VCaP (cell line): ENCODE data around the gene EDEM1.

Experiments used
- H3K27ac ChIP-seq: fragments of 450-650 bp; 2 replicates; pipeline ENCODE4 v1.5.1; 2017
- TF ChIP-seq, protein P1 (sequence below): fragments of 450-650 bp; conservative IDR thresholded peaks from 2 replicates; pipeline ENCODE4 v1.5.1; 2017; ENCODE audit warnings: mild to moderate bottlenecking, moderate library complexity

The EDEM1 gene

GRCh38 chr3:5162102-5162501, 25.4 kb upstream of the EDEM1 start:
- no peak overlapping the region for H3K27ac ChIP-seq
- TF ChIP-seq, protein P1, sequence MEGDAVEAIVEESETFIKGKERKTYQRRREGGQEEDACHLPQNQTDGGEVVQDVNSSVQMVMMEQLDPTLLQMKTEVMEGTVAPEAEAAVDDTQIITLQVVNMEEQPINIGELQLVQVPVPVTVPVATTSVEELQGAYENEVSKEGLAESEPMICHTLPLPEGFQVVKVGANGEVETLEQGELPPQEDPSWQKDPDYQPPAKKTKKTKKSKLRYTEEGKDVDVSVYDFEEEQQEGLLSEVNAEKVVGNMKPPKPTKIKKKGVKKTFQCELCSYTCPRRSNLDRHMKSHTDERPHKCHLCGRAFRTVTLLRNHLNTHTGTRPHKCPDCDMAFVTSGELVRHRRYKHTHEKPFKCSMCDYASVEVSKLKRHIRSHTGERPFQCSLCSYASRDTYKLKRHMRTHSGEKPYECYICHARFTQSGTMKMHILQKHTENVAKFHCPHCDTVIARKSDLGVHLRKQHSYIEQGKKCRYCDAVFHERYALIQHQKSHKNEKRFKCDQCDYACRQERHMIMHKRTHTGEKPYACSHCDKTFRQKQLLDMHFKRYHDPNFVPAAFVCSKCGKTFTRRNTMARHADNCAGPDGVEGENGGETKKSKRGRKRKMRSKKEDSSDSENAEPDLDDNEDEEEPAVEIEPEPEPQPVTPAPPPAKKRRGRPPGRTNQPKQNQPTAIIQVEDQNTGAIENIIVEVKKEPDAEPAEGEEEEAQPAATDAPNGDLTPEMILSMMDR = no peak

DNA sequence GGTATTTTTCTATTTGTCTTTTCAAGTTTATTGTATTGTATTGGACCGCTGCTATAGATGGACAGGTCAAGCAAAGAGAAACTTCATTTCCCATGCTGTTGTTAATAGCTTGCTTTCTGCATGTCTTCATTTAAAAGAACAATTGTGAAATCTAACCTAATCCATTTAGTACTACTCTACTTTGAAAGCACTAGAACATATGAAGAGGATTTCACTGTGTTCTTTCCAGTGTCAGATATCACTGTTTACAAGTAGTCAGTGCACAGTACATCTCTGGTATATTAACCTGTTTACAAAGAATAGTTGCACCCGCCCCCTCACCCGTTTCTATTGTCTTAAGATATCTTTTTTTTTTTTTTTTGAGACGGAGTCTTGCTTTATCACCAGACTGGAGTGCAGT, 21.8 kb upstream of the EDEM1 start:
- peak overlapping the region; percentile 18; the same call in 1 of the 2 replicates for H3K27ac ChIP-seq
- TF ChIP-seq, protein P1 = no peak

GRCh38 chr3:5166846-5167245, 20.7 kb upstream of the EDEM1 start:
- TF ChIP-seq, protein P1 = no peak
- no peak overlapping the region for H3K27ac ChIP-seq

- H3K27ac ChIP-seq = no peak overlapping the region
- TF ChIP-seq, protein P1 = no peak
Measured at GRCh38 chr3:5168110-5168509, 19.4 kb upstream of the EDEM1 start.

DNA sequence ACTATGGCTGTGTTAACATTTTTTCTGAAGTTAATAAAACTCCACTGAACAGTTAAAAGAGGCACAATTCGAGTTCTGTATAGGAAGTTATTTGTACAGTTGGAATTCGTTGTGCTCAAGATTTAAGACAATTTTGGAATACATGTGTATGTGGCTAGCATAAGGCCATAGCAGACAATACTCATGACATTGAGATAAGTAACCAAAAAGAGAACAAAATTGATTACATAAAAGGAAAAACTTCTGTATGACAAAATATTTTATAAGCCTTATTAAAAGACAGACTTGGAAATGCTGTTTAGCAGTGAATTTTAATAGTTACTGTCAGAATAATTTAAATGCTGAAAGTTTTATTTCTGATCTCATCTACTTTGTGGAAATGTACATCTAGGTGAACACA, 17.7 kb upstream of the EDEM1 start:
- TF ChIP-seq, protein P1 = no peak
- H3K27ac ChIP-seq = no peak overlapping the region

DNA sequence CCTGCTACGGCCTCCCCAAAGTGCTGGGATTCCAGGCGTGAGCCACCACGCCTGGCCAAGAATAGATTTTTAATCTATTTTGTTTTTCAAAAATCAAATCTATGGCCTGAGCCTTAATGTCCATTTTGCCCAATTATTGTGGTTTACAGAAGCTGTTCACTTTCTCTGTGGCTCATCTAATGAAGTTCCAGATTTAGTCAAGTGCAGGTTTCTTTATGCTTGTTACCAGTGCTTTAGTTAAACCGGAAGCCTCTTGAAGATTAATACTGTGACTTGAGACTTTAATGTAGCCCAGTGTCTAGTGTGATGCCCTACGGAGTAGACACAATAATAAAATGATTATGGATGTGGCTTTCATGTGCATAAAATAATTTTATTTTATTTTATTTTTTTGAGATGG, 16.5 kb upstream of the EDEM1 start:
- H3K27ac ChIP-seq = no peak overlapping the region
- TF ChIP-seq, protein P1 = no peak

DNA sequence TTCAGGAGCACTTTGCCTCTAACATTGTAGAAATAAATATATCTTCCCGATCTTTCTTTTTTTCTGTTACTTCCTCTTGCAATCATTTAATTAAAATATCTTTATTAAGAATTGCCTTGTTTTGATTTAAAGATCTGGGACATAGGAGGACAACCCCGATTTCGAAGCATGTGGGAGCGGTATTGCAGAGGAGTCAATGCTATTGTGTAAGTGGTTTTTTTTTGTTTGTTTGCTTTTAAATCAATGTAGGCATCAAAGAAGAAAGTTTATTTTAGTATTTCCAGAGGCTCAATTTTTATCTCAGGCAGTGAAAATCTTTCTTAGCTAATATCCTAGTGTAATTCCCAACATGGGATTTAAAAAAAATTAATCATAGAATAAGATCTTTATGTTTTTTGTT, 15.5 kb upstream of the EDEM1 start:
- TF ChIP-seq, protein P1 = no peak
- H3K27ac ChIP-seq = no peak overlapping the region

- H3K27ac ChIP-seq = peak overlapping the region; percentile 73
Measured at GRCh38 chr3:5179036-5179435, 8.5 kb upstream of the EDEM1 start.
